Neural cell (in vitro differentiated cells): ENCODE data around the gene NCBP3. TPM values are rescaled to one million over a fixed set of nuclear protein-coding genes. Genes with fewer than 3 reads are reported as not detected.

Experiments used
- H2AFZ ChIP-seq: fragments of 200-600, 300-800 bp; sonication (generic), shearing (Covaris generic); 2 replicates; pipeline ENCODE4 v1.6.0; 2014; ENCODE audit warnings: low read depth, mild to moderate bottlenecking, antibody characterized with exemption, low read length, moderate library complexity
- H3F3A ChIP-seq: fragments of 200-600 bp; shearing (Covaris generic); 2 replicates; pipeline ENCODE4 v1.6.1; 2016; ENCODE audit warnings: mild to moderate bottlenecking, moderate library complexity, mixed read lengths, antibody characterized with exemption, low read length; ENCODE audit not compliant: insufficient read depth, poor library complexity, severe bottlenecking
- H3K27ac ChIP-seq: fragments of 200-600, 300-800 bp; sonication (generic), shearing (Covaris generic); 2 replicates; pipeline ENCODE4 v1.5.1; 2014; ENCODE audit warnings: mild to moderate bottlenecking, low read length, moderate library complexity
- H3K27me3 ChIP-seq: fragments of 300-800, 200-600 bp; sonication (generic), shearing (Covaris generic); 2 replicates; pipeline ENCODE4 v1.6.0; 2014; ENCODE audit warnings: mild to moderate bottlenecking, low read depth, low read length, moderate library complexity; ENCODE audit not compliant: insufficient read depth
- H3K36me3 ChIP-seq: fragments of 300-800, 200-600 bp; sonication (generic), shearing (Covaris generic); 2 replicates; pipeline ENCODE4 v1.5.1; 2014; ENCODE audit warnings: mild to moderate bottlenecking, antibody characterized with exemption, low read length, moderate library complexity; ENCODE audit not compliant: insufficient read depth
- H3K4me2 ChIP-seq: fragments of 300-800, 200-600 bp; sonication (generic), shearing (Covaris generic); 2 replicates; pipeline ENCODE4 v1.6.0; 2014; ENCODE audit warnings: mild to moderate bottlenecking, low read length
- H3K4me3 ChIP-seq: fragments of 300-800, 200-600 bp; sonication (generic), shearing (Covaris generic); 2 replicates; pipeline ENCODE4 v1.5.1; 2014; ENCODE audit warnings: mild to moderate bottlenecking, low read length, moderate library complexity
- H3K79me2 ChIP-seq: fragments of 200-600 bp; shearing (Covaris generic); replicated peaks from 2 replicates; pipeline ENCODE4 v1.6.0; 2014; ENCODE audit warnings: mild to moderate bottlenecking, low read length, moderate library complexity; ENCODE audit not compliant: insufficient read depth
- H3K9ac ChIP-seq: fragments of 300-800, 200-600 bp; sonication (generic), shearing (Covaris generic); 2 replicates; pipeline ENCODE4 v1.6.1; 2016; ENCODE audit warnings: mild to moderate bottlenecking, low read length, mixed read lengths
- H3K9me2 ChIP-seq: fragments of 200-600 bp; shearing (Covaris generic); 2 replicates; pipeline ENCODE4 v1.6.1; 2016; ENCODE audit warnings: mild to moderate bottlenecking, low read length, mixed read lengths; ENCODE audit not compliant: insufficient read depth
- H3K9me3 ChIP-seq: fragments of 200-600, 300-800 bp; sonication (generic), shearing (Covaris generic); 2 replicates; pipeline ENCODE4 v1.6.1; 2016; ENCODE audit warnings: mild to moderate bottlenecking, mixed run types, low read length, moderate library complexity, mixed read lengths
- H4K20me1 ChIP-seq: fragments of 200-600 bp; shearing (Covaris generic); 2 replicates; pipeline ENCODE4 v1.6.1; 2016; ENCODE audit warnings: mild to moderate bottlenecking, mixed run types; ENCODE audit not compliant: insufficient read depth
- CTCF ChIP-seq: fragments of 450-650 bp; IDR thresholded peaks from 2 replicates; pipeline ENCODE4 v1.5.1; 2014; ENCODE audit warnings: antibody characterized with exemption, mild to moderate bottlenecking, moderate library complexity; ENCODE audit not compliant: poor library complexity, severe bottlenecking
- EP300 ChIP-seq: fragments of 450-650 bp; conservative IDR thresholded peaks from 2 replicates; pipeline ENCODE4 v1.6.1; 2014; ENCODE audit warnings: antibody characterized with exemption, mild to moderate bottlenecking, moderate library complexity; ENCODE audit not compliant: poor library complexity, severe bottlenecking
- EZH2 ChIP-seq: fragments of 200-600, 300-800 bp; shearing (Covaris generic), sonication (generic); IDR thresholded peaks from 2 replicates; pipeline ENCODE4 v1.6.1; 2014; ENCODE audit warnings: antibody characterized with exemption, low read length, borderline replicate concordance, mild to moderate bottlenecking; ENCODE audit not compliant: insufficient read depth, poor library complexity, severe bottlenecking
- MXI1 ChIP-seq: fragments of 450-650 bp; conservative IDR thresholded peaks from 2 replicates; pipeline ENCODE4 v1.6.1; 2014; ENCODE audit warnings: antibody characterized with exemption, mild to moderate bottlenecking; ENCODE audit not compliant: poor library complexity, severe bottlenecking
- POLR2AphosphoS5 ChIP-seq: IDR thresholded peaks from 2 replicates; pipeline ENCODE4 v1.6.1; 2012
- RAD21 ChIP-seq: fragments of 450-650 bp; conservative IDR thresholded peaks from 2 replicates; pipeline ENCODE4 v1.6.1; 2014; ENCODE audit warnings: antibody characterized with exemption, mild to moderate bottlenecking, moderate library complexity
- REST ChIP-seq: IDR thresholded peaks from 2 replicates; pipeline ENCODE4 v1.6.1; 2012; ENCODE audit warnings: borderline replicate concordance
- SMC3 ChIP-seq: fragments of 450-650 bp; conservative IDR thresholded peaks from 2 replicates; pipeline ENCODE4 v1.6.1; 2014; ENCODE audit warnings: antibody characterized with exemption, mild to moderate bottlenecking, moderate library complexity; ENCODE audit not compliant: poor library complexity
- TAF1 ChIP-seq: IDR thresholded peaks from 2 replicates; pipeline ENCODE4 v1.6.1; 2012; ENCODE audit warnings: low read depth
- polyA plus RNA-seq: library from polyadenylated mRNA; depleted of rRNA; stranded (reverse); fragments of >200 nt; gene quantifications from 2 replicates; pipeline ENCODE4 v1.2.3, GENCODE V29; 2014

NCBP3 gene
- polyA plus RNA-seq, 1 donor from 2014 or later = 132 TPM

- no peaks in the 10 kb centered on the region for H3K79me2 ChIP-seq
- no peak overlapping the region for H3K27ac ChIP-seq
- no peaks in the 10 kb centered on the region for H3F3A ChIP-seq
- H3K27me3 ChIP-seq = no peaks in the 10 kb centered on the region
- H3K4me3 ChIP-seq = no peak overlapping the region
- H3K36me3 ChIP-seq = no peaks in the 10 kb centered on the region
- no peak overlapping the region for H3K9ac ChIP-seq
- H2AFZ ChIP-seq = no peak overlapping the region
- no peak overlapping the region for H3K4me2 ChIP-seq
- no peaks in the 10 kb centered on the region for H4K20me1 ChIP-seq
- TF ChIP-seq RAD21 = no peak
- TF ChIP-seq MXI1 = no peak
- no peak for TF ChIP-seq REST
- TF ChIP-seq SMC3 = no peak
- no peak for TF ChIP-seq CTCF
- TF ChIP-seq EZH2 = no peak
- no peak for TF ChIP-seq EP300
- TF ChIP-seq POLR2AphosphoS5 = no peak
- TF ChIP-seq TAF1 = no peak
- H3K9me3 ChIP-seq = no peaks in the 10 kb centered on the region
- no peaks in the 10 kb centered on the region for H3K9me2 ChIP-seq
Measured at GRCh38 chr17:3864534-3864933, 18.5 kb upstream of the NCBP3 start.

GRCh38 chr17:3861761-3862681, 16.0 kb upstream of the NCBP3 start:
- H3K27ac ChIP-seq = no peak overlapping the region
- no peak overlapping the region for H3K9ac ChIP-seq
- no peak overlapping the region for H3K4me2 ChIP-seq
- H3K36me3 ChIP-seq = no peaks in the 10 kb centered on the region
- H3K9me3 ChIP-seq = no peaks in the 10 kb centered on the region
- H4K20me1 ChIP-seq = no peaks in the 10 kb centered on the region
- TF ChIP-seq EP300 = no peak
- TF ChIP-seq RAD21 = no peak
- no peak for TF ChIP-seq REST
- no peak for TF ChIP-seq POLR2AphosphoS5
- TF ChIP-seq EZH2 = no peak
- no peak for TF ChIP-seq SMC3
- TF ChIP-seq TAF1 = no peak
- no peak for TF ChIP-seq CTCF
- no peak for TF ChIP-seq MXI1
- H3K27me3 ChIP-seq = no peaks in the 10 kb centered on the region
- no peaks in the 10 kb centered on the region for H3K9me2 ChIP-seq
- H3K4me3 ChIP-seq = no peak overlapping the region
- H2AFZ ChIP-seq = no peak overlapping the region
- no peaks in the 10 kb centered on the region for H3K79me2 ChIP-seq
- H3F3A ChIP-seq = no peaks in the 10 kb centered on the region
